ENCODE results near the gene SKP1. TPM values are rescaled to one million over a fixed set of nuclear protein-coding genes. Genes with fewer than 3 reads are reported as not detected.

Gene SKP1
- total RNA-seq, 1 donor from 2014 or later, result 234 TPM

DNA sequence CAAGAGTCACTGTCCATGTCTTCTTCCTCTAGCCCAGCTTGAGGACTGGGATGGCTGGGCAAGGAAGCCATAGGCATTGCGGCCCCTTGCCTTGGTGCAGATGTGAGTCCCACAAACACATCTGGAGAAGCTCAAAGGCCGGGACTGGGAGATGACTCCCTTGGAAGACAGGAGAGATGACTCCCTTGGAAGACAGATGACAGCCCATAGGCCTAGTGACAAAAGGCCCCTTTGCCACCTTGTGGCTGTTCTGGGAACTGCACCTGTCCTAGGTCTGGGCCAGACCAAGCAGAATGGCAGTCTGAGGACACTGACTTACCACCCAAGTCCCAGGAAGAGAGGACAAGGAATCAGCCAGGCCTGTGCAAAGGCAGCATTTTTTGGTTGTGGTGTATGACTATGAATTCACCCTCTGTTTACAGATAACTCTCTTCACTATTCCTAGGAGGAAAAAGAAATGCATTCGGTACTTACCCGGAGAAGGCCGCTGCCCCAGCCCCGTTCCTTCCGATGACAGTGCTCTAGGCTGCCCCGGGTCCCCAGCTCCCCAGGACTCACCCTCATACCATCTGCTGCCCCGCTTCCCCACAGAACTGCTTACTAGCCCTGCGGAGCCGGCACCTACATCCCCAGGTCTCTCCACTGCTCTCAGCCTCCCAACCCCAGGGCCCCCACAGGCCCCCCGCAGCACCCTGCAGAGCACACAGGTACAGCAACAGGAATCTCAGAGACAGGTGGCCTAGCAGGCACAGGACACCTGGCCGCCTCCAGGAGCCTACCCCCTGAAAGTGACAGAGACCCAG is 30.8 kb downstream of the SKP1 start:
- no peak overlapping the region for H3K4me3 ChIP-seq
- TF ChIP-seq, protein P1, sequence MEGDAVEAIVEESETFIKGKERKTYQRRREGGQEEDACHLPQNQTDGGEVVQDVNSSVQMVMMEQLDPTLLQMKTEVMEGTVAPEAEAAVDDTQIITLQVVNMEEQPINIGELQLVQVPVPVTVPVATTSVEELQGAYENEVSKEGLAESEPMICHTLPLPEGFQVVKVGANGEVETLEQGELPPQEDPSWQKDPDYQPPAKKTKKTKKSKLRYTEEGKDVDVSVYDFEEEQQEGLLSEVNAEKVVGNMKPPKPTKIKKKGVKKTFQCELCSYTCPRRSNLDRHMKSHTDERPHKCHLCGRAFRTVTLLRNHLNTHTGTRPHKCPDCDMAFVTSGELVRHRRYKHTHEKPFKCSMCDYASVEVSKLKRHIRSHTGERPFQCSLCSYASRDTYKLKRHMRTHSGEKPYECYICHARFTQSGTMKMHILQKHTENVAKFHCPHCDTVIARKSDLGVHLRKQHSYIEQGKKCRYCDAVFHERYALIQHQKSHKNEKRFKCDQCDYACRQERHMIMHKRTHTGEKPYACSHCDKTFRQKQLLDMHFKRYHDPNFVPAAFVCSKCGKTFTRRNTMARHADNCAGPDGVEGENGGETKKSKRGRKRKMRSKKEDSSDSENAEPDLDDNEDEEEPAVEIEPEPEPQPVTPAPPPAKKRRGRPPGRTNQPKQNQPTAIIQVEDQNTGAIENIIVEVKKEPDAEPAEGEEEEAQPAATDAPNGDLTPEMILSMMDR (IDR thresholded peaks at IDR 0.05), result peak; percentile 98
- peak; percentile 81 for DNase-seq
- peaks cover 70% of the 10 kb centered on the region for H3K36me3 ChIP-seq
- intact Hi-C loops (cut with DNase I), result no loop called here
- H3K4me1 ChIP-seq, result peaks cover 19% of the 10 kb centered on the region
- H3K27ac ChIP-seq, result no peak overlapping the region
- ATAC-seq, result peak; percentile 88
- H3K9me3 ChIP-seq, result no peaks in the 10 kb centered on the region
- no peaks in the 10 kb centered on the region for H3K27me3 ChIP-seq

DNA sequence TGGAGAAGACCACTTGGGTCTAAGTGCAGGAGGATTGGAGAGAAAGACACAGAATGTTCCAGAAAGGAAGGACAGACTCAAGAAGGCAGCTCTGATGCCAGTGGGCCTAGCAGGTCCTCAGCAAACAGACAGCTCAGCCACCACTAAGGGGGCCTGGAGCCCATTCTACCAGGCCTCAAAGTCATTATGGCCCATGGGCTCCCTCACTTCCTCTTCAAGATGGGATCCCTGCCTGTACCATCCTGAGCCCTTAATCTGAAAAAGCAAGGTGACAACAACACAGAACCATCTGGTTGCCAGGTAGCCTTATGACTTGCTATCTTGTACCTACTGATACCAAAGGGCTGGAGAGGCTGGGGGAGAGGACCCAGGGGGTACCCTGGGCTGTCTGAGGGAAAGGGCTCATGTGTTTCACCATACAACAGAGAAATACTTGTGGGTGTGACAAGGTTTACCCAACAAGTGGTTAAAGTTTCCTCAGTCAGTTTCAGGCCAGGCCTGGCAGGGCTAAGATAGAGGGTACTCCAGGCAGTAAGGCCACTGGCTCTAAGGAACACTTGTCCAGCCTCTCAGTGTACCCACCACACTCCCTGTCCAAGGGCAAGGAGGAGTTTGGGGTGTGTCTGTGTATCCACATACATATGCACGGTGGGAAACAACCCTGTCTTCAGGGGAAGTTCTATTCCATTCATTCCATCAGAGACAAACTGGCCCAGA is 31.6 kb downstream of the SKP1 start:
- intact Hi-C loops (cut with DNase I), result no loop called here
- no peak overlapping the region for H3K27ac ChIP-seq

GRCh38 chr5:134143944-134144941 is 32.5 kb downstream of the SKP1 start:
- Histone ChIP-seq H3K27me3 (no peaks in the 10 kb centered on the region), H3K36me3 (peaks cover 59% of the 10 kb centered on the region), H3K4me1 (peaks cover 4% of the 10 kb centered on the region), H3K4me3 (no peak overlapping the region), H3K27ac (no peak overlapping the region), H3K9me3 (no peaks in the 10 kb centered on the region)
- DNase-seq (peak; percentile 40), ATAC-seq (no peak)
- TF ChIP-seq, protein P1 (IDR thresholded peaks at IDR 0.05), result no peak
- intact Hi-C loops (cut with DNase I), result loop anchor here (5.0 kb wide), 1 partner anchor 42 kb away; no protein-coding TSS in a partner anchor

More for the DNA sequence above, 31.6 kb downstream of the SKP1 start:
- no peak for ATAC-seq
- TF ChIP-seq, protein P1 (IDR thresholded peaks at IDR 0.05), result no peak
- H3K4me3 ChIP-seq, result no peak overlapping the region
- DNase-seq, result peak; percentile 17
- H3K27me3 ChIP-seq, result no peaks in the 10 kb centered on the region
- peaks cover 67% of the 10 kb centered on the region for H3K36me3 ChIP-seq
- peaks cover 12% of the 10 kb centered on the region for H3K4me1 ChIP-seq
- no peaks in the 10 kb centered on the region for H3K9me3 ChIP-seq

- TF ChIP-seq, protein P1 (IDR thresholded peaks at IDR 0.05), result no peak
- no peak for ATAC-seq
- Histone ChIP-seq H3K27ac (no peak overlapping the region), H3K4me1 (peaks cover 4% of the 10 kb centered on the region), H3K36me3 (peaks cover 51% of the 10 kb centered on the region), H3K4me3 (no peak overlapping the region), H3K9me3 (no peaks in the 10 kb centered on the region), H3K27me3 (no peaks in the 10 kb centered on the region)
- intact Hi-C loops (cut with DNase I), result loop anchor here (5.0 kb wide), 1 partner anchor 41 kb away; no protein-coding TSS in a partner anchor
- peak; percentile 19 for DNase-seq
These were observed 33.3 kb downstream of the SKP1 start for GRCh38 chr5:134143431-134143830.

GRCh38 chr5:134142806-134143205 is 33.9 kb downstream of the SKP1 start:
- Histone ChIP-seq H3K9me3 (no peaks in the 10 kb centered on the region), H3K4me3 (no peak overlapping the region), H3K36me3 (peaks cover 51% of the 10 kb centered on the region), H3K4me1 (peaks cover 4% of the 10 kb centered on the region), H3K27me3 (no peaks in the 10 kb centered on the region), H3K27ac (no peak overlapping the region)
- DNase-seq (peak; percentile 44), ATAC-seq (no peak)
- TF ChIP-seq, protein P1 (IDR thresholded peaks at IDR 0.05), result no peak
- intact Hi-C loops (cut with DNase I), result loop anchor here (5.0 kb wide), 1 partner anchor 41 kb away; no protein-coding TSS in a partner anchor
